Measurements from ENCODE around the gene UNC119B.

UNC119B gene

GRCh38 chr12:120703311-120703942, 6.8 kb upstream of the UNC119B start:
- no peak for DNase-seq (ENCODE audit: low spot score)
- H3K27ac ChIP-seq, result no peak overlapping the region
- CTCF ChIA-PET, result interaction anchor here (0.5 to 0.7 kb wide), 2 partner anchors 16 to 416 kb away, joined by 3 read pairs; no protein-coding TSS in a partner anchor
- POLR2A ChIA-PET (ENCODE audit: low non-redundant PET), result no interaction called here
- TF ChIP-seq CTCF (conservative IDR thresholded peaks at IDR 0.05; ENCODE audit: low read depth), result no peak

DNA sequence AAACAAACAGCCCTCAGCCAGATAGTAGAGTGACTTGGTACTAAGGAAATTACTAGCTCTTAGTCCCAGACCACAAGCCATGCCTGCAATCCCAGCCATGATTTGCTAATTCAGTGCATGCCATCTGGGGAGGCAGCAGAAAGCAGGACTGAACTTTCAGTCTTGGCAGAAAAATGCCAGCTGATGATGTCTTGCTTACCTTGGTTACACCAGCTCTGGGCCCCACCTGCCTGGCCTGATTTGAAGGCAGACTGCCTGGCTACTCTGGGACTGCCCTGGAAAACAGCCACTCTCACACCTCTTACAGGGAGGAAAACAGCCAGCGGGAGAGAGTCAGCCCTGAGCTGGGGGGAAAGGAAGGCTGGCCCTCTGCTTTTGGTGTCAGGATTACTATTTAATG, 4.6 kb upstream of the UNC119B start:
- TF ChIP-seq CTCF (conservative IDR thresholded peaks at IDR 0.05; ENCODE audit: low read depth), result no peak
- ChIA-PET POLR2A (ENCODE audit: low non-redundant PET) (interaction anchor here (0.6 kb wide), 1 partner anchor 770 kb away, joined by 4 read pairs; no protein-coding TSS in a partner anchor), CTCF (interaction anchor here (0.7 to 0.9 kb wide), 2 partner anchors 57 to 391 kb away, joined by 3 to 5 read pairs; no protein-coding TSS in a partner anchor)
- H3K27ac ChIP-seq, result 0 out of 2 replicates have a peak overlapping the region, but pooled peaks have one; percentile 23
- DNase-seq (ENCODE audit: low spot score), result no peak

- CTCF ChIA-PET, result interaction anchor here (0.9 kb wide), 1 partner anchor 57 kb away, joined by 5 read pairs; no protein-coding TSS in a partner anchor
- H3K27ac ChIP-seq, result no peak overlapping the region
- POLR2A ChIA-PET (ENCODE audit: low non-redundant PET), result interaction anchor here (0.6 to 0.7 kb wide), 2 partner anchors 112 to 769 kb away, joined by 4 to 7 read pairs; no protein-coding TSS in a partner anchor
- TF ChIP-seq CTCF (conservative IDR thresholded peaks at IDR 0.05; ENCODE audit: low read depth), result no peak
- no peak for DNase-seq (ENCODE audit: low spot score)
Measured at GRCh38 chr12:120706029-120706428, 4.2 kb upstream of the UNC119B start.

DNA sequence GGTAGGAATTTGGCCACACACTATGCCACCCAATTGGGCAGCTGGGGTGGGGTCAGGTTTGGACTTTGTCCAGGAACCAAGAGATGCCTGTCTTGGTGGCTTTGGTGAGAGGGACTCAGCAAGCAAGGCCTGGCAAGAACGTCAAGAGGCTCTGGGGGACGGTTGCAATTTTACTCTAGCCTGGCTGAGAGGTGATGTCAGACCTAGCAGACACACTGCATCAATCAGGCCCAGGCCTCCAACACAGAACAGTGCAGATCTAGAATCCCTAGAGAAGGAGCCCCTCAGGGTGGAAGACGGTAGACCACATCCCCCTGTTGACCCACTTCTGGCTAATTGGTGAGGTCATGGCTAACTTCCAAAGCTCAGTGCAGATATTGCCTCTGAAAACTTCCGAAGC, 1.6 kb upstream of the UNC119B start:
- TF ChIP-seq CTCF (conservative IDR thresholded peaks at IDR 0.05; ENCODE audit: low read depth), result no peak
- no peak overlapping the region for H3K27ac ChIP-seq
- CTCF ChIA-PET, result no interaction called here
- POLR2A ChIA-PET (ENCODE audit: low non-redundant PET), result no interaction called here
- no peak for DNase-seq (ENCODE audit: low spot score)

GRCh38 chr12:120710805-120711296, 593 bp downstream of the UNC119B start:
- H3K27ac ChIP-seq, result peak overlapping the region; percentile 76
- ChIA-PET CTCF (interaction anchor here (0.5 to 0.6 kb wide), 3 partner anchors 102 to 119 kb away, joined by 3 to 4 read pairs (median 4); no protein-coding TSS in a partner anchor), POLR2A (ENCODE audit: low non-redundant PET) (no interaction called here)
- DNase-seq (ENCODE audit: low spot score), result peak; percentile 34
- TF ChIP-seq CTCF (conservative IDR thresholded peaks at IDR 0.05; ENCODE audit: low read depth), result no peak

DNA sequence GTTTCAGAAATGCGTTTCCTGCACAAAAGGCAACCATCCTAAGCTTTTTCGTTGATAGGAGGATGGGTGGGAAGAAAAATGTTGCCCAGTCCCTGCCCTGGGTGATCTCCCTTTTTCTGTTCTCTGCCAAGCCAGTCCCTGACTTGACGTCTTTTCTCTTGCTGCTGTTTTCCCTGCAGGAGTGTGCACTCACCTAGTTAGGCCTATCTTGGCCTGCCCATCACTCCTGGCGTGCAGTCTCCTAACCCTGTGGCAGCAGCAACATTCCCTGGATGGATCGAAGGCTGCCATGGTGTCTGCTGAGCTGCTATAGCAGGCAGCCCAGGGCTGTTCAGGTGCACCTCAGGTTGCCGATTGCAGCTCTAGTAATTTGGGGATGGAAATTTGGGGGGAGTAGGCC, 1.2 kb downstream of the UNC119B start:
- CTCF ChIA-PET, result interaction anchor here (1.0 kb wide), 1 partner anchor 123 kb away, joined by 4 read pairs; no protein-coding TSS in a partner anchor
- POLR2A ChIA-PET (ENCODE audit: low non-redundant PET), result interaction anchor here (0.6 kb wide), 1 partner anchor 130 kb away, joined by 3 read pairs; the partner anchor contains the start of gene POP5
- TF ChIP-seq CTCF (conservative IDR thresholded peaks at IDR 0.05; ENCODE audit: low read depth), result no peak
- DNase-seq (ENCODE audit: low spot score), result peak; percentile 11
- peak overlapping the region; percentile 76 for H3K27ac ChIP-seq

Measured in RWPE1 (cell line).